K562 (cell line): ENCODE results near the gene STX3. TPM values are rescaled to one million over a fixed set of nuclear protein-coding genes. Genes with fewer than 3 reads are reported as not detected.

Experiments
- ARHGAP35 ChIP-seq: fragments of 450-650 bp; IDR thresholded peaks from 2 replicates; pipeline ENCODE4 v1.6.1; 2018; ENCODE audit not compliant: partially characterized antibody
- ARID2 ChIP-seq: fragments of 450-650 bp; IDR thresholded peaks from 2 replicates; pipeline ENCODE4 v1.6.1; 2017; ENCODE audit warnings: antibody characterized with exemption, mild to moderate bottlenecking
- BCOR ChIP-seq: fragments of 450-650 bp; IDR thresholded peaks from 2 replicates; pipeline ENCODE4 v1.6.1; 2016
- CBFA2T3 ChIP-seq: fragments of 450-650 bp; IDR thresholded peaks from 2 replicates; pipeline ENCODE4 v1.6.1; 2017
- CREB1 ChIP-seq, 2 experiments: sonication (generic) in 1 of 2; formaldehyde crosslinking in 1 of 2; IDR thresholded peaks; 2 replicates each; pipeline versions ENCODE4 v1.6.1 to v1.8.0; 2012 to 2022; ENCODE audit warnings: inconsistent platforms in 1 of 2, mild to moderate bottlenecking in 1 of 2, missing genetic modification reagents in 1 of 2, moderate library complexity in 1 of 2
- CXXC5 ChIP-seq: fragments of 250-450 bp; sonication (Bioruptor Pico); IDR thresholded peaks from 2 replicates; pipeline ENCODE4 v1.8.0; 2022; ENCODE audit warnings: inconsistent platforms, mild to moderate bottlenecking, moderate library complexity
- HDAC6 ChIP-seq: IDR thresholded peaks from 2 replicates; pipeline ENCODE4 v1.6.1; 2012; ENCODE audit warnings: low read depth, mild to moderate bottlenecking, control low read depth, inconsistent platforms, low read length, moderate library complexity
- ID3 ChIP-seq, 2 experiments: fragments of 250-450 bp in 1 of 2; fragments of 450-650 bp in 1 of 2; sonication (Bioruptor Pico) in 1 of 2; IDR thresholded peaks; 2 replicates each; pipeline versions ENCODE4 v1.6.1 to v1.8.0; 2016 to 2021; ENCODE audit warnings: mild to moderate bottlenecking in 2 of 2, moderate library complexity in 2 of 2, missing compliant biosample characterization in 1 of 2, missing genetic modification characterization in 1 of 2
- MIER1 ChIP-seq: fragments of 450-650 bp; IDR thresholded peaks from 2 replicates; pipeline ENCODE4 v1.6.1; 2016; ENCODE audit warnings: antibody characterized with exemption, mild to moderate bottlenecking, low read depth
- NR3C1 ChIP-seq: sonication (generic); formaldehyde crosslinking; IDR thresholded peaks from 2 replicates; pipeline ENCODE4 v1.8.1; 2022; ENCODE audit warnings: missing genetic modification reagents
- NR4A1 ChIP-seq, 2 experiments: fragments of 250-450 bp in 1 of 2; fragments of 450-650 bp in 1 of 2; sonication (Bioruptor Pico) in 1 of 2; IDR thresholded peaks; 2 replicates each; pipeline versions ENCODE4 v1.4.0 to v1.6.1; 2016 to 2020; ENCODE audit warnings: mild to moderate bottlenecking in 2 of 2, missing compliant biosample characterization in 1 of 2, missing genetic modification characterization in 1 of 2, moderate library complexity in 1 of 2
- PCBP2 ChIP-seq: fragments of 200-400 bp; formaldehyde crosslinking; IDR thresholded peaks from 2 replicates; pipeline ENCODE4 v1.6.1; 2018; ENCODE audit warnings: low read length, low read depth, mild to moderate bottlenecking, moderate library complexity; ENCODE audit not compliant: poor library complexity, severe bottlenecking
- POLR2G ChIP-seq: fragments of 200-400 bp; formaldehyde crosslinking; IDR thresholded peaks from 2 replicates; pipeline ENCODE4 v1.6.1; 2017; ENCODE audit warnings: low read depth, mild to moderate bottlenecking, antibody characterized with exemption, low read length, moderate library complexity
- PYGO2 ChIP-seq: fragments of 450-650 bp; IDR thresholded peaks from 2 replicates; pipeline ENCODE4 v1.6.1; 2016; ENCODE audit warnings: mild to moderate bottlenecking, missing genetic modification characterization, moderate library complexity, missing compliant biosample characterization
- RBM34 ChIP-seq: fragments of 200-400 bp; formaldehyde crosslinking; IDR thresholded peaks from 2 replicates; pipeline ENCODE4 v1.6.1; 2018; ENCODE audit warnings: low read length, borderline replicate concordance; ENCODE audit not compliant: insufficient read depth
- SMAD4 ChIP-seq: fragments of 250-450 bp; sonication (Bioruptor Pico); conservative IDR thresholded peaks from 2 replicates; pipeline ENCODE4 v1.8.0; 2021; ENCODE audit warnings: inconsistent platforms, mild to moderate bottlenecking, moderate library complexity
- SMARCA5 ChIP-seq: fragments of 450-650 bp; IDR thresholded peaks from 2 replicates; pipeline ENCODE4 v1.6.1; 2016
- ZBTB7A ChIP-seq: IDR thresholded peaks from 2 replicates; pipeline ENCODE4 v1.6.1; 2011; ENCODE audit warnings: low read depth, mild to moderate bottlenecking, low read length, moderate library complexity, borderline replicate concordance; ENCODE audit not compliant: control insufficient read depth
- ZFPM2 ChIP-seq: fragments of 250-450 bp; sonication (Bioruptor Pico); IDR thresholded peaks from 2 replicates; pipeline ENCODE4 v1.5.1; 2022; ENCODE audit warnings: mild to moderate bottlenecking
- ZNF197 ChIP-seq: fragments of 200-800 bp; sonication (Bioruptor generic); IDR thresholded peaks from 2 replicates; pipeline ENCODE4 v1.6.1; 2016; ENCODE audit warnings: low read depth, missing genetic modification characterization, missing compliant biosample characterization
- ZNF395 ChIP-seq: fragments of 200-800 bp; sonication (Bioruptor generic); IDR thresholded peaks from 2 replicates; pipeline ENCODE4 v1.6.1; 2017; ENCODE audit warnings: missing genetic modification characterization, missing compliant biosample characterization
- ZNF589 ChIP-seq: fragments of 200-800 bp; sonication (Bioruptor generic); IDR thresholded peaks from 2 replicates; pipeline ENCODE4 v1.6.1; 2016; ENCODE audit warnings: low read depth, missing genetic modification characterization, missing compliant biosample characterization
- polyA plus RNA-seq, 8 experiments: library from polyadenylated mRNA; depleted of rRNA in 4 of 8; stranded (reverse) in 5 of 8; unstranded in 3 of 8; fragments of >200 nt; fragmentation: Nextera tagmentation in 2 of 8; fragmentation: Illumina TruSeq in 1 of 8; extraction: Ambion mirVana in 2 of 8; extraction: Trizol in 1 of 8; gene quantifications; 2 replicates each; pipeline versions ENCODE4 v1.2.1 to v1.2.3, GENCODE V29; 2011 to 2014; ENCODE audit warnings: inconsistent platforms in 1 of 8, missing spikeins in 1 of 8
- total RNA-seq, 7 experiments: library from RNA; depleted of rRNA in 6 of 7; stranded (reverse); fragments of >200 nt in 6 of 7; fragmentation: Illumina TruSeq in 2 of 7; extraction: Trizol in 2 of 7; gene quantifications; 2 replicates each; pipeline versions ENCODE4 v1.2.1 to v1.2.3, GENCODE V29; 2011 to 2021; ENCODE audit warnings: low replicate concordance in 1 of 7
- TF ChIP-seq, protein P1 (sequence below): fragments of 450-650 bp; IDR thresholded peaks from 2 replicates; pipeline ENCODE4 v1.7.0; 2016; ENCODE audit warnings: borderline replicate concordance

The STX3 gene
- total and polyA plus RNA-seq, 9 of the 15 experiments (the other 6 are each of a cell fraction or from before 2014, with no cell fraction given) = 12.0 to 91.6 (median 48.7) TPM

DNA sequence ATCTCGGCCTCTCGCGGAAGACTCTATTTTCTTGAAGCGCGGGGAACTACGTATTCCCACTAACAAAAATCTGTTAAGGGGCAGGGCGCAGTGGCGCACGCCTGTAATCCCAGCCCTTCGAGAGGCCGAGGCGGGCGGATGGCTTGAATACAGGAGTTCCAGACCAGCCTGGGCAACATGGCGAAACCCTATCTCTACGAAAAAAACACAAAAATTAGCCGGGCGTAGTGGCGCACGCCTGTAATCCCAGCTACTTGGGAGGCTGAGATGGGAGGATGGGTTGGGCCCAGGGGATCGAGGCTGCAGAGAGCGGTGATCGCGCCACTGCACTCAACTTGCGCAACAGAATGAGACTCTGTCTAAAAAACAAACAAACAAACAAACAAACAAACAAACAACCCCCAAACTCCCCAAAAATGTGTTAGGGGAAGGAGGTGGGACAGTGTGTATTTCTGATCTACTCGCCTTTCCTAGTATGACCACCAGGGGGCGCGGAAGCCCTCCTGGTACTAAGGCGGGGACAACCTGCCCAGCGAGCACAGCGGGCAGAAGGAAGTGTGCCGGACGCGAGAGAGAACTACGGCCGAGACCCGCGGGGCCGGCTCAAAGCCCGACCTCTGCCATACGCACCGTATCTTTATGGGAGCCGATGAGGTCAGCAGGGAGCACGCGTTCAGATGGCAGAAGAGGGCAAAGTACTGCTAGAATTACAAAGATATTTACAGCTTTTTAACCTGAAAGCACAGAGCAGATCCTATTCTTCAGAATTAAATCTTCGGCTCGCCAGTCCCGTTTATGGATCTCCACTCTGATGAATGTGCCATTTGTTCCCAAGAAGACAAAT lies 1.3 kb upstream of the STX3 start (continued):
- TF ChIP-seq POLR2G (0 out of 2 replicates have a peak, but pooled peaks have one; percentile 27), PCBP2 (no peak), PYGO2 (tag) (no peak), CBFA2T3 (peak; percentile 10; the same call in 1 of the 2 replicates), ZNF197 (CRISPR knock-in tag) (peak; percentile 25; the same call in 1 of the 2 replicates), SMAD4 (CRISPR knock-in tag) (peak; percentile 76; the same call in 1 of the 2 replicates), ID3 (CRISPR knock-in tag; IDR thresholded peaks at IDR 0.05) (no peak), ID3 (tag; IDR thresholded peaks at IDR 0.05) (peak; percentile 36; the same call in 1 of the 2 replicates), CXXC5 (CRISPR knock-in tag) (peak; percentile 76), ARID2 (peak; percentile 74; the same call in 1 of the 2 replicates), NR3C1 (CRISPR knock-in tag) (no peak), NR4A1 (CRISPR knock-in tag; IDR thresholded peaks at IDR 0.05) (0 out of 2 replicates have a peak, but pooled peaks have one; percentile 65), NR4A1 (tag; IDR thresholded peaks at IDR 0.05) (no peak), BCOR (peak; percentile 51; the same call in 1 of the 2 replicates), SMARCA5 (0 out of 2 replicates have a peak, but pooled peaks have one; percentile 22), MIER1 (0 out of 2 replicates have a peak, but pooled peaks have one; percentile 16), ZNF395 (CRISPR knock-in tag) (0 out of 2 replicates have a peak, but pooled peaks have one; percentile 48), ARHGAP35 (no peak), ZBTB7A (peak; percentile 37; the same call in 1 of the 2 replicates), ZNF589 (CRISPR knock-in tag) (0 out of 2 replicates have a peak, but pooled peaks have one; percentile 39), ZFPM2 (CRISPR knock-in tag) (no peak), HDAC6 (no peak), RBM34 (no peak), CREB1 (IDR thresholded peaks at IDR 0.05) (0 out of 2 replicates have a peak, but pooled peaks have one; percentile 23), CREB1 (CRISPR knock-in tag; IDR thresholded peaks at IDR 0.05) (no peak)
- TF ChIP-seq, protein P1, sequence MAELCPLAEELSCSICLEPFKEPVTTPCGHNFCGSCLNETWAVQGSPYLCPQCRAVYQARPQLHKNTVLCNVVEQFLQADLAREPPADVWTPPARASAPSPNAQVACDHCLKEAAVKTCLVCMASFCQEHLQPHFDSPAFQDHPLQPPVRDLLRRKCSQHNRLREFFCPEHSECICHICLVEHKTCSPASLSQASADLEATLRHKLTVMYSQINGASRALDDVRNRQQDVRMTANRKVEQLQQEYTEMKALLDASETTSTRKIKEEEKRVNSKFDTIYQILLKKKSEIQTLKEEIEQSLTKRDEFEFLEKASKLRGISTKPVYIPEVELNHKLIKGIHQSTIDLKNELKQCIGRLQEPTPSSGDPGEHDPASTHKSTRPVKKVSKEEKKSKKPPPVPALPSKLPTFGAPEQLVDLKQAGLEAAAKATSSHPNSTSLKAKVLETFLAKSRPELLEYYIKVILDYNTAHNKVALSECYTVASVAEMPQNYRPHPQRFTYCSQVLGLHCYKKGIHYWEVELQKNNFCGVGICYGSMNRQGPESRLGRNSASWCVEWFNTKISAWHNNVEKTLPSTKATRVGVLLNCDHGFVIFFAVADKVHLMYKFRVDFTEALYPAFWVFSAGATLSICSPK = no peak
